ENCODE measurements around the gene FGF6. TPM values are rescaled to one million over a fixed set of nuclear protein-coding genes. Genes with fewer than 3 reads are reported as not detected.

The FGF6 gene
- total and polyA plus RNA-seq, 9 of the 15 experiments (the other 6 are each of a cell fraction or from before 2014, with no cell fraction given) = 0.14 TPM; not detected in 8

DNA sequence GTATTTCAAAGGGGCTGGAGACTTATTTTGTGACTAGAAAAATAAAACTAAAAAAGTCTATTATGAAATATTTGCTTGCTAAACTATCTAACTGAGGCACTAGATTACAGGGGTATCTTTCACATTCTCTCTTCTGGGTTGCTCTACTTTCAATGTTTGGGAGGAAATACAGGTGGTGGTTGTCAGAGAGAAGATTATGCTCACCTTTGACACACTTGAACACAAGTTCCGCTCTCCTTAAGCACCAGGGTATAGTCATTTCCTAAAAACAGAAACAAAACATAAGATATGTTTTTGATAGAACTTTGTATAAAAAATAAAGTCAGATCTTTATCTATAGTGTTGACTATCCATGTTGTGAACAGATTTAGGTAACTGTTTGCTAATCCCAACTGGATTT is 45.4 kb upstream of the FGF6 start:
- H2AFZ ChIP-seq (ENCODE audit: low read depth, low read length) = no peak overlapping the region
- POLR2A ChIA-PET = no interaction called here
- H3K27ac ChIP-seq (ENCODE audit: extremely low read depth, low read depth, low read length) = no peak overlapping the region
- intact Hi-C loops (cut with micrococcal nuclease) = no loop called here
- CTCF ChIA-PET (ENCODE audit: low intra/inter-chr PET ratio) = no interaction called here
- H3K4me3 ChIP-seq = no peak overlapping the region
- TF ChIP-seq TAF7 (tag; IDR thresholded peaks at IDR 0.05) = no peak
- TF ChIP-seq, protein P1, sequence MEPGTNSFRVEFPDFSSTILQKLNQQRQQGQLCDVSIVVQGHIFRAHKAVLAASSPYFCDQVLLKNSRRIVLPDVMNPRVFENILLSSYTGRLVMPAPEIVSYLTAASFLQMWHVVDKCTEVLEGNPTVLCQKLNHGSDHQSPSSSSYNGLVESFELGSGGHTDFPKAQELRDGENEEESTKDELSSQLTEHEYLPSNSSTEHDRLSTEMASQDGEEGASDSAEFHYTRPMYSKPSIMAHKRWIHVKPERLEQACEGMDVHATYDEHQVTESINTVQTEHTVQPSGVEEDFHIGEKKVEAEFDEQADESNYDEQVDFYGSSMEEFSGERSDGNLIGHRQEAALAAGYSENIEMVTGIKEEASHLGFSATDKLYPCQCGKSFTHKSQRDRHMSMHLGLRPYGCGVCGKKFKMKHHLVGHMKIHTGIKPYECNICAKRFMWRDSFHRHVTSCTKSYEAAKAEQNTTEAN (CRISPR knock-in tag; IDR thresholded peaks at IDR 0.05) = no peak
- TF ChIP-seq ZNF121 (CRISPR knock-in tag; conservative IDR thresholded peaks at IDR 0.05) = no peak
- no peak for TF ChIP-seq KAT8 (IDR thresholded peaks at IDR 0.05; ENCODE audit: low read depth)
- TF ChIP-seq CREM (IDR thresholded peaks at IDR 0.05; ENCODE audit: low read depth) = no peak
- TF ChIP-seq THRAP3 (IDR thresholded peaks at IDR 0.05; ENCODE audit: borderline replicate concordance) = no peak
- no peak for TF ChIP-seq ZNF274 (IDR thresholded peaks at IDR 0.05; ENCODE audit: borderline replicate concordance, low read depth, low read length)
- no peak for TF ChIP-seq MXD1 (CRISPR knock-in tag; IDR thresholded peaks at IDR 0.05; ENCODE audit: borderline replicate concordance, poor library complexity, severe bottlenecking)
- no peak for TF ChIP-seq SMAD2 (IDR thresholded peaks at IDR 0.05; ENCODE audit: low read depth, low read length)
- no peaks in the 10 kb centered on the region for H3K4me1 ChIP-seq (replicated peaks in 1 of 2; ENCODE audit: control insufficient read depth in 2 of 2, insufficient read depth in 2 of 2, low read length in 2 of 2)
- no peaks in the 10 kb centered on the region for H3K79me2 ChIP-seq (ENCODE audit: control insufficient read depth, insufficient read depth, low read length)
- in situ Hi-C loops (cut with MboI) = no loop called here
- no TSS peak for BruUV-seq (replicated peaks)
- DNase-seq (ENCODE audit: extremely low read depth in 1 of 4, low spot score in 3 of 4) = no peak
- H3K9me1 ChIP-seq (ENCODE audit: control insufficient read depth, insufficient read depth, low read length) = no peaks in the 10 kb centered on the region
- H3K9ac ChIP-seq (ENCODE audit: insufficient read depth in 1 of 2, low read depth in 2 of 2, low read length in 2 of 2) = no peak overlapping the region
- no peaks in the 10 kb centered on the region for H3K27me3 ChIP-seq (ENCODE audit: control insufficient read depth in 2 of 2, insufficient read depth in 2 of 2, low read length in 2 of 2)
- WGBS (ENCODE audit: insufficient coverage, low coverage, missing lambda C conversion rate) = 100% methylated on average over 1 of the region's 1 CpG
- no peaks in the 10 kb centered on the region for H3K9me3 ChIP-seq (replicated peaks; ENCODE audit: control insufficient read depth, insufficient read depth, low read depth, low read length)
- ATAC-seq = no peak
- no peak for FAIRE-seq
- H3K36me3 ChIP-seq (ENCODE audit: control insufficient read depth, insufficient read depth, low read length) = peaks cover 26% of the 10 kb centered on the region; the same call in 2 of the 3 replicates
- no peaks in the 10 kb centered on the region for H4K20me1 ChIP-seq (replicated peaks; ENCODE audit: control insufficient read depth, insufficient read depth, low read length)
- H3K4me2 ChIP-seq (ENCODE audit: insufficient read depth, low read length) = no peak overlapping the region
